Ammon's horn (tissue), 1 donor: ENCODE measurements around the gene PTPRN2.

Experiments used
- DNase-seq: peaks from one replicate; pipeline ENCODE4 v3.0.0-alpha.2; 2016; ENCODE audit warnings: low spot score

Gene PTPRN2

DNA sequence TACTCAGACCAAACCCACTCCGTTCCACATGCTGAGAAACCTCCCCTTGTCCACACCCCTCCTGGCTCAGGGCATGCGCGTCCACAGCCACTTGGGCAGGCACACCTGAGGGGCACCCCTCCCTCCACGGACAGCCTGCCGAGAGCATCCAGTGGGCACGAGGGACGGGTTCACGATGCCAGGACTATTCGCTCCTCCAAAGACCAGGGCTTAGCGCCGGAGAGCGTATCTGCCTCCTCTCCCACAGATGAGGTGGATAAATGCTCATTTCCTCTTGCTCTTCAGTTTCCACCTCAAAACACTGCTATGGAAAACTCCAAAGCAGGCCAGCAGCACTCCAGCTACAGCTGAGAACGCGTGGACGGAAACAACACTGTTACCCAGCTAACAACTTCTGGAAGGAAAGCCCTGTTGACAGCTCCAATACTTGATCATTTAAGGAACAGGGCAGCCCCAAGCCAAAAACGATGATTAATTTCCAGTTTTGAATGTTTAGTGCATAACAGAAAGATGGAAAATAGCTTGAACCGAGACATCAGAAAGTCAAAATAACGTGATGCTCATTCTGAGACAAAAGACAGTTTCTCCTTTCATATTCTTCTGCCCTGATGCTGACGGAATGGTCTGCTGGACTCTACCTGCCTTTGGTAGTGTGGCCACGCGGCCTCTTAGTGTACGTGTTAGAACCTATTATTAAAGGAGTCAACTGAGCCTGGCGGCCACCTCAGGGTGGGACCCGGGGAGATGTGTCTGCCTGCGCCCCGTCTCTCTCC is 1046.1 kb downstream of the PTPRN2 start:
- DNase-seq: no peak

DNA sequence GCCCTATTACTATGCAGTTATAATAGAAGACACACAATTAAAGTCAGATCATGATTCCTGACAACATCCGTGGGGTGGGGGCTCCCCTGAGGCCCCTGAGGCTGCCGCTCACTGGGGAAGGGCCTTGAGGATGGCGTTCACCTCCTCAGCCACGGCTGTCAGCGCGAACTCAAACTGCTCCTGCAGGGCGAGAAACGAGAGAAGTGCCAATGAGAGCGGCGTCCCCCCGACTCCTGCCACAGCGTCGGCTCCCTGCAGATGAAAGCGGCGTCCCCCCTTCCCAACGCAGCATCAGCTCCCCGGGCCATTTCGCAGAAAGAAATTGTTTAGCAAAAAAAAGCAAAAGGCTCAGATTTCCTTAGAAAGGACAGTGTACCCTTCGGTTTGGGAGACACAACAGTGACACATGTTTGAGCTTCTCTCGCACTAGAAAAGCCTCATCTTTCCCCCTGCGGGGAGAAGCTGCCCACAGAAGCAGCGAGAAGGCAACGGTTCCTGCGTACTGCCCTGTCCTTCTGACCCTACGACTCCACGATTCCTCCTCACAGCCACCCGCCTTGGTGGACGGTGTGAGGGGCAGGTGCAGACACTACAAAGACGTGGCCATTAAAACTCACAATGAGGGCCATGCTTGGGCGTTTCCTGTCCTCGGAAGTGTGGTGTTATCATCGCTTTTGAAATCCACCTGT is 1046.9 kb downstream of the PTPRN2 start:
- no peak for DNase-seq

- no peak for DNase-seq
Observed at GRCh38 chr7:157540020-157540419, 1047.6 kb downstream of the PTPRN2 start.

GRCh38 chr7:157539521-157539920 is 1048.1 kb downstream of the PTPRN2 start:
- no peak for DNase-seq

GRCh38 chr7:157538735-157539134 is 1048.9 kb downstream of the PTPRN2 start:
- DNase-seq: no peak

- no peak for DNase-seq
Observed at GRCh38 chr7:157538321-157538720, 1049.3 kb downstream of the PTPRN2 start.

- no peak for DNase-seq
Observed at GRCh38 chr7:157537056-157537455, 1050.6 kb downstream of the PTPRN2 start.

- no peak for DNase-seq
Observed at GRCh38 chr7:157532068-157532467, 1055.6 kb downstream of the PTPRN2 start.

- DNase-seq: no peak
Observed at GRCh38 chr7:157529768-157530560, 1057.7 kb downstream of the PTPRN2 start.

DNA sequence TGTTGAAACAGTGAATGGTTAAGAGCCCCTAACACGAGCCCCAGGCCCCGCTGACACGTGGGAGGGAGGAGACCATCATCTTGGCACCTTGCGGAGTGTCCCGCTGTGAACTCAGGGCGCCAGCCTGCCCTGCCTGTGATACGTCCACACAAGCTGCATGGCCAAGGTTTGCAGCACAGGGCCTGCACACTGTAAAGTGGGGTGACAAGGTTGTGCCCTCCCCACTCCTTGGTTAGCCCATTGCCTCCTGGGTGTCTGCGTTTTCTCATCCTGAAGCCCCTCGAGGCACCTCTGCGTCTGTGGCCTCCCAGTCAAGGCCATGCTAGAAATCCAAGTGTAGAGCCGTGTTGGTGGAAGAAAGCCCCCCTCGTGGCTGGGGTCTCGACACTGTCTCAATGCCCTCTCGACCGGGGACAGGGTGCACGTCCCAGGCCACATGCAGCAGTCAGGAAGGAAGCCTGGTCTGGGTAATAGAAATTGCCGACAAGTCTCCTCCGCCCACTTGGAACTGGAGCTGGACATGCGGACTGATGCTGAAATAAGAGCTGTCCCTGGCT is 1058.8 kb downstream of the PTPRN2 start:
- DNase-seq: no peak

GRCh38 chr7:157527686-157528085 is 1059.9 kb downstream of the PTPRN2 start:
- no peak for DNase-seq

GRCh38 chr7:157526913-157527634 is 1060.5 kb downstream of the PTPRN2 start:
- no peak for DNase-seq

- no peak for DNase-seq
Observed at GRCh38 chr7:157526005-157526912, 1061.4 kb downstream of the PTPRN2 start.

DNA sequence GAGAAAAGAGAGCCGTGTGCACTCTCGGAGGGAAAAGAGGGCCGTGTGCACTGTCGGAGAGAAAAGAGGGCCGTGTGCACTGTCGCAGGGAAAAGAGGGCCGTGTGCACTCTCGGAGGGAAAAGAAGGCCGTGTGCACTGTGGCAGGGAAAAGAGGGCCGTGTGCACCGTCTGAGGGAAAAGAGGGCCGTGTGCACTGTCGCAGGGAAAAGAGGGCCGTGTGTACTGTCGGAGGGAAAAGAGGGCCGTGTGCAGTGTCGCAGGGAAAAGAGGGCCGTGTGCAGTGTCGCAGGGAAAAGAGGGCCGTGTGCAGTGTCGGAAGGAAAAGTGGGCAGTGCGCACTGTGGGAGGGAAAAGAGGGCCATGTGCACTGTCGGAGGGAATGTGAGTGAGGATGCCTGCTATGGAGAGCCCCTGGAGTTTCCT is 1062.1 kb downstream of the PTPRN2 start:
- no peak for DNase-seq

GRCh38 chr7:157524731-157525130 is 1062.9 kb downstream of the PTPRN2 start:
- DNase-seq: no peak

DNA sequence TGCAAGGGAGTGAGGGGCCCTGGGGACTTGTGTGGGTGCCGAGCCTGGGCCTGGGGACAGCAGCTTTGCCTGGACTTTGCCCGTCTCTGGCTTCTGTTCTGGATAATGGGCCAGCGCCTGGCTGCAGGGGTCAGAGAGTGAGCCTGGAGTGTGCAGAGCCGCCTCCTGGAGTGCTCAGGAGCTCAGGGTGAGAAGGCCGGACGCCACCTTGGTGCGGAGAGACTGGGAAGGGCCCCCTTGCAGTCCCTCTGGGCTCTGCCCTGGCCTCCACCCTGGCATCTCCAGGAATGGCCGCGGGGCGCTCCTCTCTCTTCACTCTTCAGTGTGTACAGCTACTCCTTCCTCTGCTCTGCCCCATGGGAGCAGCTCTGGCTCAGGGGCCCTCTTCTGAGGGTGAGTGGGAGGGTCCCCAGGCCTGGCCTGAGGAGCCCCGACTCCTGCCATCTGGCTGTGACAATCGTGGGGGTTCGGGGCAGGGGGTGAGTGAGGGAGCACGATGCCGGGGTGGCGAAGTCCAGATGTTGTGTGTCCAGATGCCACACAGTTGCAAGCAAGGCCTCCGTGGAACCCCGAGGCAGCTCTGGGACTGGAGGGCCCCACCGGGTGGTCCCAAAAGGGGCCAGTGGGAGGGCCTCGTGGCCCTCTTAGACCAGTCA is 1063.7 kb downstream of the PTPRN2 start:
- DNase-seq: no peak

GRCh38 chr7:157523371-157523765 is 1064.3 kb downstream of the PTPRN2 start:
- no peak for DNase-seq

GRCh38 chr7:157522954-157523353 is 1064.7 kb downstream of the PTPRN2 start:
- no peak for DNase-seq

DNA sequence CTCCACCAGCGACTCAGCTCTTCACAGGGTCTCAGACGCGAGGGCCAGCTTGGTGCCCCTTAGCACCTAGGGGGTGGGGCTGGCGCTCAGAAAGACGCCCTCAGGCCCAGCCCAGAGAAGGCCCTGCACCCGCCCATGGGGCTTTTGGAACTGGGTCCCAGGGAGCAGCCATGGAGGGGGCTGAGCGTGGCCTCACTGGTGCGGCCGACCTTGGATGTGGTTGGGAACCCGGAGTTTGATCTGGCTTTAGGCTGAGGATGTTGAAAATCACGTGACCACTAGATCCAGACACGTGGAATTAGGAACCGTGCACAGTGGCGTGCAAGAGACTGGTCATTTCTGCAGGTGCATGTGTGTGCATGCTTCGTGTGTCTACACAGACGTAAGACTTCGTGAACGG is 1065.4 kb downstream of the PTPRN2 start:
- no peak for DNase-seq

DNA sequence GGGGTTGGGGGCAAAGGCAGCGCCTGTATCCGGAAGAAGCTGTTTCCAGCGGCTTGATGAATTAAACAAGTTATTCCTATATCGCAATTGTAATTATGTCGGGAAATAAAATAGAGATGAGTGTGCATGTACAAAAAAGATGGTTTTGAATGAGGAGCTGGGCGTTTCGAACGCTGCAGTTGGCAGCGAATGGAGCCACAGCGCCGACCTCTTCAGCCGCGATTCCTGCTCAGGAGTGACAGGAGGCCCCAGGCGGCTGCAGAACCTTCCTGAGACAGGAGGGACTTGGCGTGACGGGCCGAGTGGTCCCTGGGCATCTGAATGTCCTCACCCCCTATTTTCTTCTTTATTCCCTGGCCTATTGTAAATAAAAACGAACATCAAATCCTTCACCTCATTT is 1065.9 kb downstream of the PTPRN2 start:
- DNase-seq: no peak
